Stimulated activated CD4-positive, alpha-beta T cell treated with anti-CD3 and anti-CD28 coated beads, TNF-alpha, amount 100 ng/mL, for 1 hour (primary cell): ENCODE data around the gene TBC1D10B.
"Not testable (repeated sequence)": the region's sequence is repeated elsewhere in the genome, so short reads cannot be mapped to it uniquely, and the experiment has no call there.

Experiments used
- DNase-seq, 3 donors: peaks; one replicate each; pipeline ENCODE4 v3.0.0-alpha.2; 2020; ENCODE audit warnings: low read depth in 3 of 3, low spot score in 1 of 3

The TBC1D10B gene

DNA sequence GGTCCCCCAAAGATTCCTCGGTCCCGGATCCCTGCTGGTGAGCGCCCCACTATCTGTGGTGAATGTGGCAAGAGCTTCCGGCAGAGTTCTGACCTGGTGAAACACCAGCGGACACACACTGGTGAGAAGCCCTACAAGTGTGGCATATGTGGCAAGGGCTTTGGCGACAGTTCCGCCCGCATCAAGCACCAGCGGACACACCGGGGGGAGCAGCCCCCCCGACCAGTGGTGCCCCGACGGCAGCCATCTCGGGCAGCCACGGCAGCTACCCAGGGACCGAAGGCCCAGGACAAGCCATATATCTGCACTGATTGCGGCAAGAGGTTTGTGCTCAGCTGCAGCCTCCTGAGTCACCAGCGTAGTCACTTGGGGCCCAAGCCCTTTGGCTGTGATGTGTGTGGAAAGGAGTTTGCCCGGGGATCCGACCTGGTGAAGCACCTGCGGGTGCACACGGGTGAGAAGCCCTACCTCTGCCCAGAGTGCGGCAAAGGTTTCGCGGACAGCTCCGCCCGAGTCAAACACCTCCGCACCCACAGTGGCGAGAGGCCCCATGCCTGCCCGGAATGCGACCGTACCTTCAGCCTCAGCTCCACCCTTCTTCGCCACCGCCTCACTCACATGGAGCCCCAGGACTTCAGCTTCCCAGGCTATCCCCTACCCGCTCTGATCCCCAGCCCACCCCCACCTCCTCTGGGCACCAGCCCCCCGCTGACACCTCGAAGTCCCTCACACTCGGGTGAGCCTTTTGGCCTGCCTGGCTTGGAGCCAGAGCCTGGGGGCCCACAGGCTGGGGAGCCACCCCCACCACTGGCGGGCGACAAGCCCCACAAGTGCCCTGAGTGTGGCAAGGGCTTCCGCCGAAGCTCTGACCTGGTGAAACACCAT lies 27.7 kb upstream of the TBC1D10B start:
- no peak for DNase-seq

DNA sequence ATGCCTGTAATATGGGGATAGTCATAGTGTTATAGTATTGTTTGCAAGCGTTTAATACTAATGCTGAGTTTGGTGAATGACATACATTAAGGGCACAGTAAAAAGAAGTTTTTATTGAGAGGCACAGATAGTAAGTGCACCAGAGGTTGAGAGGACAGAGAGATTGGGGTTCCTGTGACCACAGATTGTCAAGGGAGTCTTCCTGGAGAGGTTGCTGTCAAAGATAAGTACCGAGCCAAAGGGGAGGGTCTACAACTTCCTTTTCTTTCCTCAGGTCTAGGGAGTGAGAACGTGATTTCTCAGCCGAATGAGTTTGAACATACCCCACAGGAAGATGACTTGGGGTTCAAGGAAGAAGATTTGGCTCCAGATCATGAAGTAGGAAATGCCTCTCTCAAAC lies 26.8 kb upstream of the TBC1D10B start:
- DNase-seq, result no peak

DNA sequence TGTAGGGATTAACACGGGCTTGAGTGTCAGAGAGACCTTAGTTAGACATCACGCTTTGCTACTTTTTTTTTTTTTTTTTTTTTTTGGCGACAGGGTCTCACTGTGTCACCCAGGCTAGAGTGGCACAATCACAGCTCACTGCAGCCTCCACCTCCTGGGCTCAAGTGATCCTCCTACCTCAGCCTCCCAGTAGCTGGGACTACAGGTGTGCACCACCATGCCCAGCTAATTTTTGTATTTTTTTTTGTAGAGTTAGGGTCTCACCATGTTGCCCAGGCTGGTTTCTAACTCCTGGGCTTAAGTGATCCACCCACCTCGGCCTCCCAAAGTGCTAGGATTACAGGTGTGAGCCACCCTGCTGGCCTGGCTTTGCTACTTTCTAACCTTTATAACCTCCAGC lies 26.3 kb upstream of the TBC1D10B start:
- DNase-seq, result not testable (repeated sequence)

DNA sequence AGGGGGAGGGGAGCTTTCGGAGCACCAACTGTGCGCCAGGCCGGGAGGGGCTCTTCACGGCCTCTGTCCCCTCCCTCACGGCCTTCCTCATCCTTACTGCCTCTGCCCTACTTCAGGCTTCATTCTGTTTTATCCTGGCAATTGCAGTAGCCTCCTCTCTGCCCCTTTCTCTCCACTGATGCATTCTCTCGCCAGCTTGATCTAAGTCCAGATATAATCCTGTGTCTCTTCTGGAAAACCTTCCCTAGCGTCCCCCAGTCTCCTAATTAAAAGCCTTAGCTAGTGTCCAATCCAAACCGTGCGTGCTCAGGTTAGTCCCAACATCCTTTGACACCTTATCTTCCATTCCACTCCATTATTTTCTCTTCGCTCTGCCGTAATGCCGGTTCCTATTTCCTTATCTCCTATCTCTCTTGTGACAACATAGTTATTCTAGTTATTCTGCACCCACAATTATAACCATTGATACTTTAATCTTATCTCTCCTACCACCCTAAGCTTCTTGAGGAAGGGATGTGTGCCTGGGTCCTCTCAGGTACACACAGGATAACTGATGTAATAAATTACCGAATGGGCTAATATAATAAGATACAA lies 25.8 kb upstream of the TBC1D10B start:
- DNase-seq, result no peak

DNA sequence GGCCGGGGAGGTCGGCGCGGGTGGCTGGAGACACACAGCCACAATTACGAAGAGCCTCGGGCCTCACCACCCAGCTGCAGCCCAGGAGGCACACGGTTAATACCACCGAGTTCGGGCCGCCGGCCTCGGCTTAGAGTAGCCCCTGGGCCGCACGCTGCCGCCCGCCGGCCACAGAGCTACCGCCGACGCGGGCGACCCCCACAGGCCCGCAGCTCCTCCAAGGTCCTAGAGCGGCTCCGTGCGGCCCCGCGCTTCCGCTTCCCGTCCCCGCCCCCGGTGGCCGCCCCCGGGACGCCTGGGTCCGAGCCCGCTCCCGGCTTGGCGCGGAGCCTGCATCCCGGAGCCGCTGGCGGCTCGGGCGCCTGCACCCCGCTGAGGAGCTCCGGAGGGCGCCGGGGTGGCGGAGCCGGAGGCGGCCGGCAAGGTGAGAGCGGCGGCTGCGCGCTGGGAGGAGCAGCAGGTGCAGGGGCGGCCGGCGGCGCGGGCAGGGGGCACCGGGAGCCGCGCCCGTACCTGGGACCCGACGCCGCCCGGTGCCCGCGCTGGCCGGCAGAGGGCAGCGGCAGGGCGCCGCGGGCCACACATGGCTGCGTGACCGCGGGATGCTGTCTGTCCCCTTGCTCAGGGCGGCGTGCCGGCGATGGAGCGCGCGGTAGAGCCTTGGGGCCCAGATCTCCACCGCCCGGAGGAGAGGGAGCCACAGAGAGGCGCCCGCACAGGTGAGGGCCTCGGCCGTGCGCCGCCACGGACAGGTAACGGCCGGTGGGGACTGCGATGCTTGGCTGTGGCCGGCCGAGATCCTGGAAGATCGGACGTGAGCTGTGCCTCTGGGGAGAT lies 25.1 kb upstream of the TBC1D10B start, which contains the start of gene ZNF48:
ZNF48 (plus strand) TSS at position 266 of the 837 bp plus-strand sequence; CDS start at position 641, 375 bp downstream.
- peak in 1 of 3 donors; percentile 52 for DNase-seq

DNA sequence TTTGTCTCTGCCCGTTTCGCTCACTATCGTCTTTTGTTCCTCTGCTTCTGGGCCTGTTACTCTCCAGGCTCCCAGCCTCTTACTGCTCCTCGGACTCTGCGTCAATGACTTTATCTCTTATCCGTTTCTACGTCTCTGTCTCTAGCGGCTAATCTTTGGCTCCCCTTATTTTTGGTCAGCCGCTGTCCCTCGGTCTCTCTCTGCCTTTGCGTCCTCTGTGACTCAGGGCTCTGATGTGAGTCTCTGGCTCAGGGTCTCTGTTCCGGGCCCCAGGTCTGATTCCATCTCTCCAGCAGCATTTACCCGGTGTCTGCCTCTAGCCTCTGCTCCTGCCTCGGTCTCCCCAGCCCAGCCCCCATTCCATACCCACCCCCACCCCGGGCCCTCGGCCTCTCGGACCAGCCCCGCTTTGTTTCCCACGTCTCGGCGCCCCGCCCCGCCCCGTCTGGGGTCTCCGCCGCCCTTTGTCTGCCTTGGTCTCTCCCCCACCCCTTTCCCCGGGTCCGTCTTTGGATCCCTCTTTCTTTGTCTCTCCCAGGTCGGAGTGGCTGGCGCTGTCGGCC lies 24.4 kb upstream of the TBC1D10B start:
- no peak for DNase-seq

DNA sequence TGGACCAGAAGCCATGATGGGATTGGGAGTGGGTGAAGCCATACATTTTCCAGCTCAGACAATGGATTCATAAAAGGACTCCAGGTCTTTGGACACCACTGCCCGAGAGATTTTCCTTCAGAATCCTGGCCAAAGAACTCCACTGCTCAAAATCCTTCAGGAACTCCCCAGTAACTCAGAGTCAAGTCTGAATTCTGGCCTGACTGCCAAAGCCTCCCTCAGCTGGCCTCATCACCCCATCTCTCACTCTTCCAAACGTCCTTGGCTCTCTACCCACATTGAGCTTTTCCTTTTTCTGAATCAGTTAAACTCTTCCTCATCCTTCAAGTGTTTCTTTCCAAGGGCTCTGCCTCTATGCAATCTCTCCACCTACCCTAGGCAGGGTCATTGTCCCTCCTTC lies 13.2 kb upstream of the TBC1D10B start:
- no peak for DNase-seq

DNA sequence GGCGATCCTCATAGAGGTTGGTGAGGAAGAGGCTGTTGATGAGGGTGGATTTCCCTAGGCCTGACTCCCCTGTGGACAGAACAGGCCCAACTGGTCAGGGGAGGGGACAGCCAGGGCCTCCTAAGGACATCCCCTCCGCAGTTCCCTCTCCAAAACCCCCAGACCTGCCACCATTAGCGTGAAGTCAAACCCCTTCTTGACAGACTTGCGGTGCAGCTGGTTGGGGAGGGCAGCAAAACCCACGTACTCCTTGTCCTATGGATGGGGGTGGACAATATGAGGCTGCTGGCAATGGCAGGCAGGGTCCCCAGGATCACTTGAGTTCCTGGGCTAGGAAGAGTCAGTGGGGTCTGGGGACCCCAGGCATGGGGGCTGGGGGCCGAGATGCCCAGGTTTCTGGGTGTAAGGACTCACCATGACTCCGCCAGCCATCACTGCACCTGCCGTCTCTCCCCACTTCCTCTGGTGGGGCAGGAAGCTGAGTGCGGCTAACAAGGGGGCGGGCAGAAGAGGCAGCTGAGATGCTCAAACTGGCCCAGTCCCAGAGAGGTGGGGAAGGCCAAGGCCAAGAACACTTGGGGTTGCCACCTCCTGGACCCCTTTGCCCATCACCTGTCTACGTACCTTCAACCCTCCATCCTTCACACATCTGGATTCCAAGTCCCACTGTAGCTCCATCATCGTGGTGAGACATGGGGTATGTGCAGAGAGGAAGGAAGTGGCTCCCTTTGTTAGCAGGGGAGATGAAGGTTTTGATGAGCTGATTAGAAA lies 12.0 kb upstream of the TBC1D10B start, which contains the start of gene SEPTIN1:
SEPTIN1 (minus strand) TSS at position 451 of the 771 bp plus-strand sequence; CDS start at position 432, 19 bp downstream.
- peak; percentile 54 to 56 (median 54) for DNase-seq

DNA sequence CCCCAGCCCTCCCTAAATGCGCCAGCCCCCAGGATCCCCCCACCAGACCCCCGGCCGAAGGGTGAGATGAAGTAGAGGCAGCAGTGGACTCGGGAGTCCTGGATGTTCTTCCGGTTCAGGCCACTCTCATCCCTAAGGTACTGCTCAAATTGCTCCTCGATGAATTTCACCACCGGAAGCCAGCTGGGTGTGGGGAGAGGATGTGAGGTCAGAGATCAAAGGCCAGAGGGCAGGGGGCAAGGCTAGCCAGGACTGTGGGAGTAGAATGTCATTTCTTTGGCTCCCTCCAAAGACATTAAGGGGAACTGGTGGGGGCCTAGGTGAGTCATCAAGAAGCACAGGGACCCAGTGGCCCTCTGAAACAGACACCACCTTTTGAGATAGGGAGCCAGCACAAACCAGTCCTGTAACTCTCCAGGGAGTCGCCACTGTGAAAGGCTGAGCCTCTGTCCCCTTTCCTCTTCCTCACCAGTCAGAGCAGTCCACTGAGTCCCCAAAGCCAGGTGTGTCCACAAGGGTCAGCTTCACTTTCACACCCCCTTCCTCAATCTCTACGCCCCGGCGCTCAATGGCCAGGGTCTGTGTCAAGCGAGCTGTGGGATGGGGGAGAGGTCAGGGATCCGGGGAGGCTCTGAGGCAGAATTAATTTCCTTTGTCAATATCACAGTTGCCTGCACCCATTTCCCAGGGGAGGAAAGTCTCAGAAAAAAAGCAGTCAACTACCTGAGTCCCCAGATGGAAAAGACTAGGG lies 11.2 kb upstream of the TBC1D10B start:
- no peak for DNase-seq

DNA sequence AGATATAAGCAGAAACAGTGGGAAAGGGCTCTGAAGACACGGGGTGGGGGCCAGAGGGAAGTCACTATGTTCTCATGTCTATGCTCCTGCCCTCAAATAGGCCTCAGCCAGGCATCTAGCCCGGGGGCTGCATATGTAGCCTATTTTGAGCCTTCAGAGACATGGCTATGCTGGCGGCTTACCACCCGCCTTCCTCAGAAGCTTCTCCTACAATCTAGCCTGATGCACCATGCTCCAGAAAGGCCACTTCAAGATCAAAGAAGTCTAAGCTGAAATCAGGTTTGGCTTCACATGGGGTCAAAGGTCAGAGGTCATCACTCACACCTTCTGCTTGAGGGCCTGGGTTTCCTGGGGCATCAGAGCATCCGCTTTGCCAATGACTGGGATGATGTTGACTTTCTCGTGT lies 10.5 kb upstream of the TBC1D10B start:
- no peak for DNase-seq

DNA sequence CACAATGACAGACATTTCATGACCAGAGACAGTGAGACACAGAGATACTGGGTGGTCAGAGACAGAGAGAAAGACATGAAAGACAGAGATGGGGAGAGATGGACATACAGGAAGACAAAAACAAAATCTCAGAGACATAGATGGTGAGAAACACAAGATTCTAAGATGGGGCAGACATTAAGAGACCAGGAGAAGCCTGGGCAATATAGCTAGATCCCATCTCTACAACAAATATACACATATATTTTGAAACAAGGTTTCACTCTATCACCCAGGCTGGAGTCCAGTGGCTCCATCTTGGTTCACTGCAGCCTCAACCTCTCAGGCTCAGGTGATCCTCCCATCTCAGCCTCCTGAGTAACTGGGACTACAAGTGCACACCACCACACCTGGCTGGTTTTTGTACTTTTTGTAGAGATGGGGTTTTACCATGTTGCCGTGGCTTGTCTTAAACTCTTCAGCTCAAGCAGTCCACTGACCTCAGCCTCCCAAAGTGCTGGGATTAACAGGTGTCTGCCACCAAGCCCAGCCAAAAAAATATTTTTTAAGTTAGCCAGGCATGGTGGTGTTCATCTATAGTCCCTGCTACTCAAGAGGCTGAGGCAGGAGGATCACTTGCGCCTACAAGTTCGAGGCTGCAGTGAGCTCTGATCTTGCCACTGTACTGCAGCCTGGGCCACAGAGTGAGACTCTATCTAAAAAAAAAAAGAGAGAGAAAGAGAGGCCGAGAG lies 9.9 kb upstream of the TBC1D10B start:
- DNase-seq, result no peak

DNA sequence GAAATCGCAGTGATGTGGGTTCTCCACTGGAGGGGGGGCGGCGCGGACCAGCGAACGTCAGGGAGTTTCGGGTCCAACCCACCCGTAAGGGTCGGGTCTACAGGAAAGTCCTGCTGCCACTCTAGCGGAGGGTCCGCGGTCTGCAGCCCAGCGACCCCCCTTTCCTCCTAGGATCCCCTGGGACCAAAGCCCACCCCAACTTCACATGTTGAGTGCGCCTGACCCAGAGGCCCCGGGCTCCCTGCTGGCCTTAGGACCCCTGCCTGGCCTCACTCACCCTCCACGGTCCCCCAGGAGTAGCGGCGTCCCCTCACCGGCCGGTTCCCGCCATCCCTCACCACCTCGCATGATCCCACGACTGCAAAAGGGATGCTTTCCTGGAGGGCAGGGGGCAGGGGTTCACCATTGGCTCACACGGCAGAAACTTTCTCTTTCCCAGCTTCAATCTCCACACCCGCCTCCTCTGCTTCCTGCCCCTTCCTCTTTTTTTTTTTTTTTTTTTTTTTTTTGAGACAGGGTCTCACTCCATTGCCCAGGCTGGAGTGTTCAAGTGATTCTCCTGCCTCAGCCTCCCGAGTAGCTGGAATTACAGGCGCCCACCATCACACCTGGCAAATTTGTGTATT lies 9.0 kb upstream of the TBC1D10B start:
- no peak for DNase-seq

DNA sequence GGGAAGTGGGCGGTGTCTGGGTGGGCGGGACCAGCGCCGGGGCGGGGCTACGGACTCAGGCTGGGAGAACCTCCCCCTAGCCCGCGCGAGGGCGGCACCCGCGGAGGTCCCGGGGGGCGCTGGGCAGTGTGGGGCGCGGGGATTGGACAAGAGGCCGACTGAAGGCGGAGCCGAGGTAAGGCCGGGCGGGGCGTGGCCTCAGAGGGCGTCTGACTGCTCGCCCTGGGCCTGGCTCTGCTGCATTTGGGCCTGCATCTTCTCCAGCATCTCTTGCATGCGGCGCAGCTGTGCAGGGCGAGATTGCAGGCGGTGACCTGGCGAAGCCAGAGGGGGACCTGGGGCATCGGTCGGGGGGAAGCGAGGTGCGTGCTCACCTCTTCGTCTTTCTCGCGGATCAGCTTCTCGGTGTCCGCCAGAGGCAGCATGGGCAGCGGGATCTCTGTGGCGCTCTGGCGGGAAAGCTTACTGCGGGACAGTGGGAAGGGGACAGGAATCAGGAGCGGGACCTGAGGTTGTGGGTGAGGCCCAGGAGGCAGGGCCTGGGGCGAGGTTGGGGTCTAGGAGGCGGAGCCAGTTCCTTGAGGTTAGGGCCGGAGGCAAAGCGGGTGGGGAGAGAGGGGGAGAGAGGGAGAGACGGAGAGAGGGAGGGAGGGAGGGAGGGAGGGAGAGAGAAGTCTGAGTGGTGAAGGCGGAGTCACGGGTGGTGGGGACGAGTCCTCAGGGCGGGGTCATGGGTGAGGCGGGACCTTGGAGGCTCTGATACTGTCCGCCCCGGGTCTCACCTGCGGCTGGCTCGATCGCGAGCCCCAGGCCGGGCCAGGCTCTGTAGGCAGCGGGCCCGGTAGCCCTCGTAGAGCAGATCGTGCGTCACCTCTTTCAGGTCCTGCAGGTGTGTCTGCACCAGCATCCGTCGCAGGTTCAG lies 8.2 kb upstream of the TBC1D10B start:
- peak; percentile 99 to 100 (median 100) for DNase-seq

DNA sequence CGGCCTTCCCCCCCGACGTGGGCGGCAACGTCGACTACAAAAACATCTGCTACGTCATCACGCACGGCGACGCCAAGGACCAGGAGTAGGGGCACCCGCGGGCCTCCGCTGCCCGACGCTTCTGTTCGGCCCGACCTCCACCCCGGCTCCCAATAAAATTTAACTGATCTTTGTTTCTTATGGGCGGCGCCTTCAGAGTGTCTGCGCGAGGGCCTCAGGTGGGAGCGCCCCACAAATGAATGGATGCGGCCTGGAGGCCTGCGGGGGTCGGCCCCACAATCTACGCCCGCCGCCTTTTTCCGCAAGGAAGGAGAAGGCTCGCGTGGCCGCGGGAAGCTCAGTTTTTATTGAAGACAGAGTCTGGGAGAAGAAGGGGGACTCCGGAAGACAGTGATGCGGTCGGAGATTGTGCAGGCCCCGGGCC lies 7.5 kb upstream of the TBC1D10B start:
- DNase-seq, result peak; percentile 72 to 83 (median 79)

DNA sequence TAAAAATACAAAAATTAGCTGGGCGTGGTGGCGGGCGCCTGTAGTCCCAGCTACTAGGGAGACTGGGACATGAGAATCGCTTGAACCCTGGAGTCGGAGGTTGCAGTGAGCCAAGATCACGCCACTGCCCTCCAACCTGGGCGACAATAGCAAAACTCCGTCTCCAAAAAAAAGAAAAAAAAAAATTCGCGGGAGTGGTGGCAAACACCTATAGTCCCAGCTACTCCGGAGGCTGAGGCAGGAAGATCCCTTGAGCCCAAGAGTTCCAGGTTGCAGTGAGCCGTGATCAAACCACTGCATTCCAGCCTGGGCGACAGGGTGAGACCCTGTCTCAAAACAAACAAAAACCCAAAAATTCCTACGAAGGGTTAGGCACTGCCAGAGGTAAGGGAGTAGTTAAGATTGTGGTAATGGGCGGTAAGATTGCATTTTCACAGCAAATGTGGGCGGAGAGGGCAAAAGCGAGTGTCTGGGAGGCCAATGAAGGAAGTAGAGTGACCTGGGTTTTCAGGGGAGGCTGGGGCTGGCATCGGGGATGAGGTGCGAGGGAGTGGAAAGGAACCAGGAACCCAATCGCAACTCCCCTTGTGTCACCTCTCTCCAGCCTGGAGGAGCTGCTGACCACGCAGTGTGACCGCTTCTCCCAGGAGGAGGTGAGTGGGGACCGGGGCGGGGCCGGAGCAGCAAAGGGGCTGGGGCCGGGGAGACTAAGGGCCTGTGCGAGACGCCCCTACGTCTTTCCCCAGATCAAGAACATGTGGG lies 6.9 kb upstream of the TBC1D10B start:
- no peak for DNase-seq

DNA sequence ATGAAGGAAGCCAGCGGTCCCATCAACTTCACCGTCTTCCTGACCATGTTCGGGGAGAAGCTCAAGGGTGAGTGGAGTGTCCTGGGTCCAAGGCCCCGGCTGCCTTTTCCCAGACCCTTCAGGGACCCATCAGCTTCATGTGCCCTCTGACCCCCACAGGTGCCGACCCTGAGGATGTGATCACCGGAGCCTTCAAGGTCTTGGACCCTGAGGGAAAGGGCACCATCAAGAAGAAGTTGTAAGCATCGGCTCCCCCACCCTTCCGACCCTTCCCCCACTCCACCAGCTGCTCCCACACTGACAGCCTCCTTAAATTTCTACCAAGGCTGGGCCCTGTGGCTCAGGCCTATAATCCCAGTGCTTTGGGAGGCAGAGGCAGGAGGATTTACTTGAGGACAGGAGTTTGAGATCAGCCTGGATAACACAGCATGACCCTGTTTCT lies 6.2 kb upstream of the TBC1D10B start:
- DNase-seq, result no peak

DNA sequence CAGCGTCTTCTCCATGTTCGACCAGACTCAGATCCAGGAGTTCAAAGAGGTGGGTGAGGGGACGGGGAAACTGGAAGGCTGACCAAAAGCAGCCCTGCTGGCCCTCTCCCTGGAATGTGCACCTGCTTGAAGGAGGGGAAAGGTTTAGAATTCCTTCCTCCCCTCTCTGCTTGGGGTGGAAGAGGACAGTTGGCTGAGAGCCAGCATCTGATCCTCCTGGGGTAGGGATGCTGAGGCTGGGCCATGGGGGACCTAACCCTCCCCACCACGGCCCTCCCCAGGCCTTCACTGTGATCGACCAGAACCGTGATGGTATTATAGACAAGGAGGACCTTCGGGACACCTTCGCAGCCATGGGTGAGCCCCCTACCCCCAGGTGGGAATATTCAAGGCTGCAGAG lies 5.6 kb upstream of the TBC1D10B start:
- no peak for DNase-seq
